Erythroblast (primary cell): Measurements from ENCODE around the gene MRPL1.

Experiments
- GATA1 ChIP-seq: IDR thresholded peaks from 2 replicates; pipeline ENCODE4 v1.6.1; 2011; ENCODE audit warnings: low read depth, mild to moderate bottlenecking, control low read depth, low read length, moderate library complexity
- POLR2A ChIP-seq: IDR thresholded peaks from 2 replicates; pipeline ENCODE4 v1.6.1; 2011; ENCODE audit warnings: mild to moderate bottlenecking, low read length

DNA sequence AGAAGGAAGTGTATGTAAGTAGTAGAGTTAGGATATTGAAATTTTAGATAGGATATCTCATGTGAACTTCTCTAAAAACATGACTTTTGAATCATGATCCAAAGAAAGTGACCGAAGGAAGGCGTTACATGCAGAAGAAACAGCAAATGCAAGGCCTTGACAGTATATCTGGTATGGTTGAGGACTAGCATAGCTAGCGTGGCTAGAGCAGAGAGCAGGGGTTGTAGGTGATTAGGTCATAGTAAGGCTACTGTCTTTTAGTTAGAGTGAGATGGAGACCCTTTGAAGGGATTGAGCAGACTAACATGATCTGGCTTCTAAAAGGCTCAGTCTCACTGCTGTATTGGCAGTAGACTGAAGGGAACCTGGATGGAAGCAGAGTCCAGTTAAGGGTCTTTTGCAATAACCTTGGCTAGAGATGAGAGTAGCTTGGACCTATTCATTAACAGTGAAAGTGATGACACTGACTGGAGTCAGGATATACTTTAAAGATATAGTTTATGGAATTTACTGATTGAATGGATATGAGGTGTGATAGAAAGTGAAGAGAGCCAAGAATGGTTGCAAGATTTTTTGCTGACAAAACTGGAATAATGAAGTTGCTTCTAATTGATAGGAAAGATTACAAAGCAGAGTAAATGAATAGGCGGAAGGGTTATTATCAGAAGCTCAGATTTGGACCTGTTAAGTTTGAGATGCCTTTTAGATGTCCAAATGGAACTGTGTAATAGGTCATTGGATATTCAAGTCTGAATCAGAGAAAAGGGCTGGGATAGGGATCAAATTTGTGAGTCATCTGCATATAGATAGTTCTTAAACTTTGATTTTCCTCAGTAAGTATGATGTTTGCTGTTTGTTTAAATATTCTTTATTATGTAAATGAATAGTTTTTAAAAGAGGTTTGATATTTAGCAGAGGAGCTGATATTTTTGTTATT is 59.8 kb downstream of the MRPL1 start:
- no peak for TF ChIP-seq POLR2A
- no peak for TF ChIP-seq GATA1
